Measurements from ENCODE around the gene GP2. TPM values are rescaled to one million over a fixed set of nuclear protein-coding genes. Genes with fewer than 3 reads are reported as not detected.

The GP2 gene
- polyA plus RNA-seq, 2 of the 4 experiments (the other 2 are of a cell fraction): not detected

- ATAC-seq (no peak), DNase-seq (ENCODE audit: low read depth in 1 of 2, low spot score in 1 of 2) (no peak), FAIRE-seq (no peak)
- no peak overlapping the region for H3K27ac ChIP-seq
- WGBS (ENCODE audit: missing lambda C conversion rate): 11% methylated on average over 5 of the region's 5 CpGs
- ChIA-PET CTCF (interaction anchor here (0.6 to 1.4 kb wide), 5 partner anchors 28 to 422 kb away, joined by 3 to 7 read pairs (median 3); no protein-coding TSS in a partner anchor), POLR2A (no interaction called here)
- TF ChIP-seq CTCF (IDR thresholded peaks at IDR 0.05): no peak
- no peak for TF ChIP-seq SREBF2 (IDR thresholded peaks at IDR 0.05)
- no peak for TF ChIP-seq JUN (IDR thresholded peaks at IDR 0.05)
- no peak for TF ChIP-seq ZC3H11A (IDR thresholded peaks at IDR 0.05)
- no peak for TF ChIP-seq RCOR1 (IDR thresholded peaks at IDR 0.05; ENCODE audit: low read depth, low read length)
- TF ChIP-seq RNF2 (IDR thresholded peaks at IDR 0.05; ENCODE audit: borderline replicate concordance, low read depth): no peak
- TF ChIP-seq ZSCAN20 (CRISPR knock-in tag; IDR thresholded peaks at IDR 0.05): no peak
- TF ChIP-seq HOXB5 (CRISPR knock-in tag; IDR thresholded peaks at IDR 0.05): no peak
- no peak for TF ChIP-seq KDM5A (IDR thresholded peaks at IDR 0.05)
- no peak for TF ChIP-seq HEYL (CRISPR knock-in tag; IDR thresholded peaks at IDR 0.05)
- no peak for TF ChIP-seq FOXS1 (CRISPR knock-in tag; IDR thresholded peaks at IDR 0.05)
- no peak for TF ChIP-seq HDAC2 (IDR thresholded peaks at IDR 0.05)
- no peak for TF ChIP-seq FOSB (CRISPR knock-in tag; IDR thresholded peaks at IDR 0.05)
- TF ChIP-seq GATA3 (IDR thresholded peaks at IDR 0.05; ENCODE audit: borderline replicate concordance): no peak
- TF ChIP-seq BHLHE40 (IDR thresholded peaks at IDR 0.05; ENCODE audit: low read depth, low read length): no peak
- no peak for TF ChIP-seq BCL3 (IDR thresholded peaks at IDR 0.05)
- no peak overlapping the region for H3K4me2 ChIP-seq
- H3K9me3 ChIP-seq: no peaks in the 10 kb centered on the region
- no peak overlapping the region for H3K4me3 ChIP-seq
- no peaks in the 10 kb centered on the region for H3K4me1 ChIP-seq
Observed at GRCh38 chr16:20329392-20330138, 2.3 kb upstream of the GP2 start.

- CTCF ChIA-PET: interaction anchor here (1.2 to 1.8 kb wide), 2 partner anchors 9 to 419 kb away, joined by 3 to 5 read pairs; no protein-coding TSS in a partner anchor
- 0% methylated on average over 3 of the region's 3 CpGs for WGBS (ENCODE audit: missing lambda C conversion rate)
Observed at GRCh38 chr16:20326321-20326720, 992 bp downstream of the GP2 start.

More at GRCh38 chr16:20326321-20326720, 992 bp downstream of the GP2 start:
- Histone ChIP-seq H3K4me3 (no peak overlapping the region), H3K9me3 (no peaks in the 10 kb centered on the region), H3K4me1 (no peaks in the 10 kb centered on the region), H3K4me2 (no peak overlapping the region), H3K27ac (no peak overlapping the region)
- ATAC-seq (no peak), FAIRE-seq (no peak), DNase-seq (ENCODE audit: low read depth in 1 of 2, low spot score in 1 of 2) (no peak)
- POLR2A ChIA-PET: no interaction called here
- TF ChIP-seq EHF (CRISPR knock-in tag; IDR thresholded peaks at IDR 0.05) (no peak), TP53 (CRISPR knock-in tag; IDR thresholded peaks at IDR 0.05) (no peak), MAX (IDR thresholded peaks at IDR 0.05) (no peak), MAFK (IDR thresholded peaks at IDR 0.05; ENCODE audit: partially characterized antibody) (no peak), CEBPB (IDR thresholded peaks at IDR 0.05) (no peak), CBX2 (IDR thresholded peaks at IDR 0.05; ENCODE audit: borderline replicate concordance, low read depth) (no peak), POLR2A (IDR thresholded peaks at IDR 0.05; ENCODE audit: low read length) (no peak), ZC3H11A (IDR thresholded peaks at IDR 0.05) (no peak), MYC (IDR thresholded peaks at IDR 0.05; ENCODE audit: borderline replicate concordance, low read length) (no peak), BCL3 (IDR thresholded peaks at IDR 0.05) (no peak), JUN (IDR thresholded peaks at IDR 0.05) (no peak), PBX3 (IDR thresholded peaks at IDR 0.05) (no peak), NR3C1 (IDR thresholded peaks at IDR 0.05) (no peak)

All from A549 (cell line).